Endothelial cell of umbilical vein (primary cell): ENCODE data around the gene RPL31. TPM values are rescaled to one million over a fixed set of nuclear protein-coding genes. Genes with fewer than 3 reads are reported as not detected.

Source experiments
- BruUV-seq: library from RNA; stranded (reverse); fragments of 400-500 nt; replicated peaks from 2 replicates; lab custom pipeline; 2021; lab: Mats Ljungman, UMichigan
- CTCF ChIA-PET: fragments of 300-600, 350-600 bp; sonication (Branson Sonifier 250); formaldehyde crosslinking; loops from one replicate; lab custom pipeline; 2021; ENCODE audit warnings: antibody characterized with exemption, inconsistent platforms; lab: Charles Lee
- POLR2A ChIA-PET: fragments of 300-600, 350-600 bp; sonication (Branson Sonifier 250); formaldehyde crosslinking; loops from one replicate; lab custom pipeline; 2021; ENCODE audit warnings: antibody characterized with exemption, inconsistent platforms; lab: Charles Lee
- DNase-seq: peaks from one replicate; pipeline ENCODE4 v3.0.0-alpha.2; 2011; ENCODE audit warnings: low read depth, low spot score
- FAIRE-seq: peaks from 2 replicates; lab custom pipeline; 2011; peaks lifted over from hg19 to GRCh38; lab: Jason Lieb, UNC
- H2AFZ ChIP-seq: 2 replicates; pipeline ENCODE4 v1.6.0; 2012; ENCODE audit warnings: low read depth, low read length, control low read depth, inconsistent platforms
- H3K27ac ChIP-seq: 2 replicates; pipeline ENCODE4 v1.5.1; 2011; ENCODE audit warnings: low read depth, mild to moderate bottlenecking, control low read depth, low read length, moderate library complexity; ENCODE audit not compliant: insufficient read depth
- H3K27me3 ChIP-seq, 2 experiments: 2 replicates each; pipeline versions ENCODE4 v1.6.0 to v1.6.1; 2011; ENCODE audit warnings: low read length in 2 of 2, mixed read lengths in 1 of 2; ENCODE audit not compliant: control insufficient read depth in 2 of 2, insufficient read depth in 2 of 2
- H3K36me3 ChIP-seq, 2 experiments: 2 replicates in 1 of 2; 3 replicates in 1 of 2; pipeline ENCODE4 v1.5.1; 2011; ENCODE audit warnings: low read length in 2 of 2, mild to moderate bottlenecking in 1 of 2, moderate library complexity in 1 of 2; ENCODE audit not compliant: control insufficient read depth in 2 of 2, insufficient read depth in 2 of 2; ENCODE audit errors: extremely low read depth in 1 of 2
- H3K4me1 ChIP-seq: 3 replicates; pipeline ENCODE4 v1.5.1; 2011; ENCODE audit warnings: mild to moderate bottlenecking, low read length; ENCODE audit not compliant: control insufficient read depth, insufficient read depth; ENCODE audit errors: extremely low read depth
- H3K4me2 ChIP-seq: 2 replicates; pipeline ENCODE4 v1.6.1; 2011; ENCODE audit warnings: low read length, control low read depth, mixed read lengths; ENCODE audit not compliant: insufficient read depth
- H3K4me3 ChIP-seq, 3 experiments: fragments of 200-600 bp in 1 of 3; sonication (generic), shearing (Covaris generic) in 1 of 3; replicated peaks in 1 of 3; 2 replicates each; pipeline ENCODE4 v1.5.1; 2011 to 2016; ENCODE audit warnings: control low read depth in 3 of 3, low read length in 3 of 3, mild to moderate bottlenecking in 2 of 3, inconsistent platforms in 1 of 3, low read depth in 1 of 3, moderate library complexity in 1 of 3; ENCODE audit not compliant: insufficient read depth in 1 of 3
- H3K79me2 ChIP-seq: 2 replicates; pipeline ENCODE4 v1.6.0; 2012; ENCODE audit warnings: low read length, inconsistent platforms; ENCODE audit not compliant: control insufficient read depth, insufficient read depth
- H3K9ac ChIP-seq: replicated peaks from 2 replicates; pipeline ENCODE3; 2011; ENCODE audit warnings: low read length, control low read depth; ENCODE audit not compliant: insufficient read depth; ENCODE audit errors: extremely low read depth
- H3K9me1 ChIP-seq: replicated peaks from 3 replicates; pipeline ENCODE4 v1.6.0; 2011; ENCODE audit warnings: mild to moderate bottlenecking, low read length; ENCODE audit not compliant: control insufficient read depth, insufficient read depth; ENCODE audit errors: extremely low read depth
- H3K9me3 ChIP-seq: replicated peaks from 2 replicates; pipeline ENCODE4 v1.5.1; 2012; ENCODE audit warnings: low read length, inconsistent platforms; ENCODE audit not compliant: control insufficient read depth, insufficient read depth
- H4K20me1 ChIP-seq: replicated peaks from 2 replicates; pipeline ENCODE3; 2011; ENCODE audit warnings: mild to moderate bottlenecking, low read length; ENCODE audit not compliant: control insufficient read depth, insufficient read depth; ENCODE audit errors: extremely low read depth
- EZH2 ChIP-seq: IDR thresholded peaks from 2 replicates; pipeline ENCODE4 v1.6.1; 2012; ENCODE audit warnings: borderline replicate concordance, low read depth, mild to moderate bottlenecking, moderate library complexity, low read length, inconsistent platforms; ENCODE audit not compliant: severe bottlenecking
- GATA2 ChIP-seq: IDR thresholded peaks from 2 replicates; pipeline ENCODE4 v1.7.0; 2011; ENCODE audit warnings: low read depth, mild to moderate bottlenecking, moderate library complexity, mixed read lengths, low read length; ENCODE audit not compliant: insufficient read length, insufficient read depth
- JUN ChIP-seq: IDR thresholded peaks from 2 replicates; pipeline ENCODE4 v1.6.1; 2011; ENCODE audit warnings: borderline replicate concordance, low read depth; ENCODE audit not compliant: insufficient read length, insufficient read depth
- POLR2A ChIP-seq: IDR thresholded peaks from 2 replicates; pipeline ENCODE4 v1.6.1; 2012; ENCODE audit warnings: low read depth, mild to moderate bottlenecking, control low read depth, low read length
- dilution Hi-C: fragments of 300-500 bp; cut with MboI; formaldehyde crosslinking; loops from one replicate; pipeline ENCODE4 v1.15.0; 2019; ENCODE audit warnings: low sequenced_read_pairs; ENCODE audit not compliant: extremely low pct_ligation_motif_present
- intact Hi-C: fragments of 100-400 bp; cut with micrococcal nuclease; formaldehyde crosslinking; loops from one replicate; pipeline ENCODE4 v1.10.0; 2022
- polyA plus RNA-seq, 4 experiments: library from polyadenylated mRNA; depleted of rRNA in 3 of 4; stranded (reverse) in 3 of 4; unstranded in 1 of 4; fragments of >200 nt; gene quantifications; 2 replicates each; pipeline versions ENCODE4 v1.2.1 to v1.2.3, GENCODE V29; 2011 to 2012; ENCODE audit warnings: missing spikeins in 1 of 4
- total RNA-seq: library from RNA; stranded (reverse); gene quantifications from 2 replicates; pipeline ENCODE4 v1.2.3, GENCODE V29; 2021
- TF ChIP-seq, protein P1 (sequence below): IDR thresholded peaks from 2 replicates; pipeline ENCODE4 v1.6.1; 2011; ENCODE audit not compliant: insufficient read depth, insufficient read length

RPL31 gene
- total and polyA plus RNA-seq, 2 donors (not counting 3 experiments of a cell fraction or from before 2014, with no cell fraction given): 1,137 to 1,355 TPM

DNA sequence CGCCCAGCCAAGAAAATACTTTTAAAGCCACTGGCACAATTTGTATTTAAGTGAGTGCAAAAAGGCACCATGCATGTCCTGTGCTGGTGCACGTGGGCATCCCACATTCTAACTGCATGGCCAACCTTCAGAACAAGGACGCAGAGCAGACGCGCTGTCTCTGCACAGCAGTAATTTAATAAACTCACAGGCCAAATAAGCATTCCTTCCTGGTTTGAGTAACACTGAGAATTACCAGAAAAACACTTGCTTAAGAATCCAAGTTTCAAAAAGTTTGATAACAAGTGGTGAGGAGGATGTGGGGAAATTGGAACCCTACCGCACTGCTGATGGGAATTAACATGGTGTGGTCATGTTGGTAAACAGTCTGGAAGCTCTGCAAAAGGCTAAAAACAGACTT, 38.7 kb downstream of the RPL31 start:
- FAIRE-seq: no peak
- peaks cover 2% of the 10 kb centered on the region for H3K79me2 ChIP-seq

DNA sequence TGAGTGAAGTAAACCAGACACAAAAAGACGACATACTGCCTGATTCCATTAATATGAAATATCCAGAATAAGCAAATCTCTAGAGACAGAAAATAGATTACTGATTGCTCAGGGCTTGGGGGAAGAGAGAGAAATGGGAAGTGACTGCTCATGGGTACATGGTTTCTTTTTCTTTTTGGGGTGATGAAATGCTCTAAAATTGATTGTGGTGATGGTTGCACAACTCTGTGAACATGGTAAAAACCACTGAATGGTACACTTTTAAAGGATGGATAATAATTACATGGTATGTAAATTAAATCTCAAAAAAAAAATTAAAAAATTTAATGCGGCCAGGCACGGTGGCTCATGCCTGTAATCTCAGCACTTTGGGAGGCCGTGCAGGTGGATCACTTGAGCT, 39.3 kb downstream of the RPL31 start:
- H3K27ac ChIP-seq: no peak overlapping the region
- DNase-seq (no peak), FAIRE-seq (no peak)
- ChIA-PET CTCF (interaction anchor here (1.2 kb wide), 1 partner anchor 147 kb away, joined by 3 read pairs; no protein-coding TSS in a partner anchor), POLR2A (no interaction called here)
- intact Hi-C loops: no loop called here
- H3K27me3 ChIP-seq: no peaks in the 10 kb centered on the region
- no peaks in the 10 kb centered on the region for H3K9me3 ChIP-seq
- no peak overlapping the region for H3K9ac ChIP-seq
- TF ChIP-seq, protein P1, sequence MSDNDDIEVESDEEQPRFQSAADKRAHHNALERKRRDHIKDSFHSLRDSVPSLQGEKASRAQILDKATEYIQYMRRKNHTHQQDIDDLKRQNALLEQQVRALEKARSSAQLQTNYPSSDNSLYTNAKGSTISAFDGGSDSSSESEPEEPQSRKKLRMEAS: no peak
- no peak for TF ChIP-seq JUN
- TF ChIP-seq POLR2A: no peak
- no peak for TF ChIP-seq EZH2
- TF ChIP-seq GATA2: no peak
- H3K4me1 ChIP-seq: no peaks in the 10 kb centered on the region
- no TSS peak for BruUV-seq
- H2AFZ ChIP-seq: no peak overlapping the region
- no peaks in the 10 kb centered on the region for H3K9me1 ChIP-seq
- peaks cover 8 to 10% of the 10 kb centered on the region in 2 experiments for H3K36me3 ChIP-seq
- no peak overlapping the region for H3K4me3 ChIP-seq
- peaks cover 2% of the 10 kb centered on the region for H3K79me2 ChIP-seq
- H3K4me2 ChIP-seq: no peak overlapping the region
- dilution Hi-C loops: loop anchor here (25.0 kb wide), 1 partner anchor 171 kb away; no protein-coding TSS in a partner anchor
- H4K20me1 ChIP-seq: no peaks in the 10 kb centered on the region

More for the DNA sequence above, 38.7 kb downstream of the RPL31 start:
- POLR2A ChIA-PET: no interaction called here
- TF ChIP-seq, protein P1: no peak
- H3K9me3 ChIP-seq: no peaks in the 10 kb centered on the region
- no peak overlapping the region for H3K4me2 ChIP-seq
- no peaks in the 10 kb centered on the region for H3K27me3 ChIP-seq
- no peaks in the 10 kb centered on the region for H3K9me1 ChIP-seq
- CTCF ChIA-PET: interaction anchor here (1.5 kb wide), 1 partner anchor 148 kb away, joined by 4 read pairs; no protein-coding TSS in a partner anchor
- no peak overlapping the region for H3K9ac ChIP-seq
- no peak overlapping the region for H2AFZ ChIP-seq
- no TSS peak for BruUV-seq
- no peak overlapping the region for H3K4me3 ChIP-seq
- no peaks in the 10 kb centered on the region for H3K4me1 ChIP-seq
- no peaks in the 10 kb centered on the region for H4K20me1 ChIP-seq
- no peak for DNase-seq
- dilution Hi-C loops (loop anchor here (25.0 kb wide), 1 partner anchor 172 kb away; no protein-coding TSS in a partner anchor), intact Hi-C loops (no loop called here)
- H3K36me3 ChIP-seq: peaks cover 10 to 13% of the 10 kb centered on the region in 2 experiments
- no peak overlapping the region for H3K27ac ChIP-seq
